IPS-11a (cell line): Measurements from ENCODE around the gene FGD6.

Experiments used
- H3K4me3 ChIP-seq: one replicate; pipeline ENCODE4 v1.5.1; 2013; ENCODE audit warnings: low read depth, low read length, control low read depth

Gene FGD6

DNA sequence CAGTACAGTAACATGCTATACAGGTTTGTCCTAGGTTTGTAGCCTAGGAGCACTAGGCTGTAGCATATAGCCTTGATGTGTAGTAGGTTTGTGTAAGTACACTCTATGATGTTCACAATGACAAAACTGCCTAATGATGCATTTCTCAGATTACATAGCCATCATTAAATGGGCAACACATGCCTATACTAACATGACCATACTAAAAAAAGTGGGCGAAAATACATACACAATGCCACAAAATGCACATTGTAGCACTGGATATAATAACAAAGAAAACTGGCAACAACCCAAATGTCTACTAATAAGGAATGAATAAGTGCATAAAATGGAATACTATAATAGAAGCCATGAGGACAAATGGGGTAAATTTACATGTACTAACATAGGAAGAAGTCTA is 182.5 kb downstream of the FGD6 start:
- no peak overlapping the region for H3K4me3 ChIP-seq
